OCI-LY1 (cell line): Measurements from ENCODE around the gene OMP.
A peak's percentile ranks its signal among the peaks of the same experiment; 100 is the strongest.

Experiments used
- H2AFZ ChIP-seq: fragments of 200-600 bp; sonication (generic), shearing (Covaris generic); 2 replicates; pipeline ENCODE4 v1.6.0; 2014; ENCODE audit warnings: antibody characterized with exemption, mild to moderate bottlenecking, low read length
- H3F3A ChIP-seq: fragments of 200-600 bp; sonication (generic), shearing (Covaris generic); 2 replicates; pipeline ENCODE4 v1.6.0; 2014; ENCODE audit warnings: mild to moderate bottlenecking, antibody characterized with exemption, low read length, moderate library complexity; ENCODE audit not compliant: insufficient read depth
- H3K27ac ChIP-seq: fragments of 200-600 bp; sonication (generic); 2 replicates; pipeline ENCODE4 v1.5.1; 2014; ENCODE audit warnings: low read length, mixed run types, mild to moderate bottlenecking, low read depth; ENCODE audit not compliant: poor library complexity, severe bottlenecking
- H3K27me3 ChIP-seq: fragments of 200-600 bp; sonication (generic); 2 replicates; pipeline ENCODE4 v1.6.0; 2014; ENCODE audit warnings: antibody characterized with exemption, mild to moderate bottlenecking, low read length, moderate library complexity; ENCODE audit not compliant: insufficient read depth
- H3K36me3 ChIP-seq: fragments of 200-600 bp; sonication (generic); 2 replicates; pipeline ENCODE4 v1.6.1; 2014; ENCODE audit warnings: mild to moderate bottlenecking, antibody characterized with exemption, low read length, moderate library complexity, mixed read lengths; ENCODE audit not compliant: insufficient read depth
- H3K4me1 ChIP-seq: fragments of 200-600 bp; sonication (generic); 2 replicates; pipeline ENCODE4 v1.5.1; 2014; ENCODE audit warnings: mild to moderate bottlenecking, low read length, moderate library complexity; ENCODE audit not compliant: insufficient read depth, severe bottlenecking
- H3K4me2 ChIP-seq: fragments of 200-600 bp; sonication (generic), shearing (Covaris generic); 2 replicates; pipeline ENCODE4 v1.6.1; 2014; ENCODE audit warnings: low read length
- H3K4me3 ChIP-seq: fragments of 200-600 bp; sonication (generic); 2 replicates; pipeline ENCODE4 v1.5.1; 2014; ENCODE audit warnings: low read length, low read depth, mild to moderate bottlenecking, mixed read lengths; ENCODE audit not compliant: poor library complexity, severe bottlenecking
- H3K79me2 ChIP-seq: fragments of 200-600 bp; shearing (Covaris generic); 2 replicates; pipeline ENCODE4 v1.6.1; 2016; ENCODE audit warnings: mixed run types, low read length, mixed read lengths; ENCODE audit not compliant: insufficient read depth
- H3K9ac ChIP-seq: fragments of 200-600 bp; sonication (generic), shearing (Covaris generic); 2 replicates; pipeline ENCODE4 v1.6.1; 2014; ENCODE audit warnings: mild to moderate bottlenecking, low read length, mixed read lengths
- H3K9me2 ChIP-seq: fragments of 200-600 bp; sonication (generic), shearing (Covaris generic); 2 replicates; pipeline ENCODE4 v1.6.1; 2014; ENCODE audit warnings: low read depth, mild to moderate bottlenecking, low read length, mixed read lengths
- H3K9me3 ChIP-seq: fragments of 200-600 bp; shearing (Covaris generic); 2 replicates; pipeline ENCODE4 v1.6.1; 2014; ENCODE audit warnings: low read length, mixed read lengths
- H4K20me1 ChIP-seq: fragments of 200-600 bp; sonication (generic), shearing (Covaris generic); 2 replicates; pipeline ENCODE4 v1.6.0; 2016; ENCODE audit warnings: mild to moderate bottlenecking, low read length; ENCODE audit not compliant: insufficient read depth
- EZH2 ChIP-seq: fragments of 200-600 bp; sonication (generic), shearing (Covaris generic); IDR thresholded peaks from 2 replicates; pipeline ENCODE4 v1.8.0; 2017; ENCODE audit warnings: borderline replicate concordance, mixed run types, mild to moderate bottlenecking, antibody characterized with exemption, low read length, moderate library complexity, mixed read lengths
- TF ChIP-seq, protein P1 (sequence below): fragments of 200-600 bp; sonication (generic), shearing (Covaris generic); IDR thresholded peaks from 2 replicates; pipeline ENCODE4 v1.5.1; 2017; ENCODE audit warnings: mild to moderate bottlenecking, antibody characterized with exemption, low read length, moderate library complexity, mixed read lengths

The OMP gene

GRCh38 chr11:77115181-77115611 is 12.6 kb downstream of the OMP start:
- H3K9me2 ChIP-seq, result no peaks in the 10 kb centered on the region
- no peaks in the 10 kb centered on the region for H4K20me1 ChIP-seq
- H3F3A ChIP-seq, result no peaks in the 10 kb centered on the region
- 0 out of 2 replicates have a peak, but pooled peaks cover 3% of the 10 kb centered on the region for H3K27me3 ChIP-seq
- no peak overlapping the region for H3K9ac ChIP-seq
- H3K36me3 ChIP-seq, result no peaks in the 10 kb centered on the region
- H3K4me2 ChIP-seq, result no peak overlapping the region
- TF ChIP-seq, protein P1, sequence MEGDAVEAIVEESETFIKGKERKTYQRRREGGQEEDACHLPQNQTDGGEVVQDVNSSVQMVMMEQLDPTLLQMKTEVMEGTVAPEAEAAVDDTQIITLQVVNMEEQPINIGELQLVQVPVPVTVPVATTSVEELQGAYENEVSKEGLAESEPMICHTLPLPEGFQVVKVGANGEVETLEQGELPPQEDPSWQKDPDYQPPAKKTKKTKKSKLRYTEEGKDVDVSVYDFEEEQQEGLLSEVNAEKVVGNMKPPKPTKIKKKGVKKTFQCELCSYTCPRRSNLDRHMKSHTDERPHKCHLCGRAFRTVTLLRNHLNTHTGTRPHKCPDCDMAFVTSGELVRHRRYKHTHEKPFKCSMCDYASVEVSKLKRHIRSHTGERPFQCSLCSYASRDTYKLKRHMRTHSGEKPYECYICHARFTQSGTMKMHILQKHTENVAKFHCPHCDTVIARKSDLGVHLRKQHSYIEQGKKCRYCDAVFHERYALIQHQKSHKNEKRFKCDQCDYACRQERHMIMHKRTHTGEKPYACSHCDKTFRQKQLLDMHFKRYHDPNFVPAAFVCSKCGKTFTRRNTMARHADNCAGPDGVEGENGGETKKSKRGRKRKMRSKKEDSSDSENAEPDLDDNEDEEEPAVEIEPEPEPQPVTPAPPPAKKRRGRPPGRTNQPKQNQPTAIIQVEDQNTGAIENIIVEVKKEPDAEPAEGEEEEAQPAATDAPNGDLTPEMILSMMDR, result peak; percentile 13; the same call in 1 of the 2 replicates
- no peak for TF ChIP-seq EZH2
- no peaks in the 10 kb centered on the region for H3K79me2 ChIP-seq
- no peak overlapping the region for H3K27ac ChIP-seq
- no peaks in the 10 kb centered on the region for H3K4me1 ChIP-seq
- no peak overlapping the region for H2AFZ ChIP-seq
- H3K4me3 ChIP-seq, result no peak overlapping the region
- H3K9me3 ChIP-seq, result no peaks in the 10 kb centered on the region

DNA sequence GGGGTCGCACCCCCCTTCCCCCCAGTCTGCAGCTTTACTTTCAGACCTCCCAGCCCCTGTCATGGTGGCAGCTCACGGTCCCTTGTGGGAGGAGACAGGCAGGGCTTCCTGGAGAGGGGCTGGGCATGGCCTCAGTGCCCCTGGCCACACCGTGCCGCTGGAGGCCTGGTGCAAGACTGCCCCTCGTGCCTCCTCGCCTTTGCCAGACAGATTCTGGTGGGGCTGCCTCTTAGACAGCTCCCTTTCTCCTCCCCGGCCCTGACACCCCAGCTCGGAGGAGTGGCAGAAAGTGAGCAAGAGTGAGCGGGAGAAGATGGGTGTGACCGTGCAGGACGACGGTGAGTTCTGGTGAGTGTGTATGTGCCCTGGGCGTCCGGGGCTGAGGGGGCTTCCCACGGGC is 13.3 kb downstream of the OMP start:
- H2AFZ ChIP-seq, result no peak overlapping the region
- no peak overlapping the region for H3K4me2 ChIP-seq
- no peaks in the 10 kb centered on the region for H4K20me1 ChIP-seq
- H3K36me3 ChIP-seq, result no peaks in the 10 kb centered on the region
- H3K9me3 ChIP-seq, result no peaks in the 10 kb centered on the region
- no peaks in the 10 kb centered on the region for H3K4me1 ChIP-seq
- no peak overlapping the region for H3K27ac ChIP-seq
- H3K9ac ChIP-seq, result no peak overlapping the region
- H3K9me2 ChIP-seq, result no peaks in the 10 kb centered on the region
- 0 out of 2 replicates have a peak, but pooled peaks cover 3% of the 10 kb centered on the region for H3K27me3 ChIP-seq
- TF ChIP-seq, protein P1, result no peak
- no peak for TF ChIP-seq EZH2
- H3K4me3 ChIP-seq, result no peak overlapping the region
- no peaks in the 10 kb centered on the region for H3F3A ChIP-seq
- H3K79me2 ChIP-seq, result no peaks in the 10 kb centered on the region

DNA sequence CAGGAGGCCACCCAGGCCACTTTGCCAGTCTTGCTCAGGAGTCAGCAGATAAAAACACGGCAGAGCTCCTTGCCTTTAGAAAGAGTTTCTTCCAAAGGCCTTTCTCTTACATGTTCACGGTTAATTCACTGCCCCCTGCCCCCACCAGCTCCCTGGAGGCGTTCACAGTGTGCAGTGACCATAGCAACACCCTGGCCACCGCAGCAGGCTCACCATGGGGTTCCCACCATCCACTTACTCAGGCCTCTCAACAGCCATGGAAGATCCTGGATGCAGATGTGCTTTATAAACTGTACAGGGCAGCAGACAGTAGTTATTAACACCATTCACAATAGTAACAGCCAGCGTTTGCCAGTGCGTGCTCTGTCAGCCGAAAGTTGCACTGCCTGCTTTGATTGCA is 14.9 kb downstream of the OMP start:
- no peaks in the 10 kb centered on the region for H3K27me3 ChIP-seq
- no peak overlapping the region for H3K4me2 ChIP-seq
- no peak for TF ChIP-seq EZH2
- TF ChIP-seq, protein P1, result no peak

More for the DNA sequence above, 14.9 kb downstream of the OMP start:
- H2AFZ ChIP-seq, result no peak overlapping the region
- no peaks in the 10 kb centered on the region for H3K9me3 ChIP-seq
- no peaks in the 10 kb centered on the region for H3F3A ChIP-seq
- H3K9ac ChIP-seq, result no peak overlapping the region
- H3K36me3 ChIP-seq, result no peaks in the 10 kb centered on the region
- no peaks in the 10 kb centered on the region for H3K79me2 ChIP-seq
- no peak overlapping the region for H3K4me3 ChIP-seq
- H3K9me2 ChIP-seq, result no peaks in the 10 kb centered on the region
- no peaks in the 10 kb centered on the region for H3K4me1 ChIP-seq
- H3K27ac ChIP-seq, result no peak overlapping the region
- no peaks in the 10 kb centered on the region for H4K20me1 ChIP-seq
